ENCODE data around the gene NFATC2IP.
A peak's percentile ranks its signal among the peaks of the same experiment; 100 is the strongest.
"Not testable (repeated sequence)": the region's sequence is repeated elsewhere in the genome, so short reads cannot be mapped to it uniquely, and the experiment has no call there.

Gene NFATC2IP

GRCh38 chr16:28927815-28928214 lies 22.9 kb upstream of the NFATC2IP start:
- no peak for DNase-seq

DNA sequence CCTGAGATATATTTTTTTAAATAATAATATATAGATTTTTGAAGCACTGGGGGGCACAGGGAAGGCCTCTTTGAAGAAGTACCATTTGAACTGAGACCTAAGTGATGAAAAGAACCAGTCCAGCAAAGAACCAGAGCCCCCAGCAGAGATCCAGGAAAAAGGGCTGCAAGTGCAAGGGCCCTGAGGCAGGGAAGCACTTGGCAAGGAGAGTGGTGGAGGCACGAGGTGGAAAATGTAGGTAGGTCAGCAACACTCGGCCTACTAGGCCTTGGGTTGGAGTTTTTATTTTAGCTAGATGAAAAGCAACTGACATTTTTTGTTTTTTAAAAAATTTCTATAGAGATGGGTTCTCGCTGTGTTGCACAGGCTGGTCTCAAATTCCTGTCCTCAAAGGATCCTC lies 20.5 kb upstream of the NFATC2IP start:
- no peak for DNase-seq

GRCh38 chr16:28930652-28931051 lies 20.1 kb upstream of the NFATC2IP start:
- no peak for DNase-seq

DNA sequence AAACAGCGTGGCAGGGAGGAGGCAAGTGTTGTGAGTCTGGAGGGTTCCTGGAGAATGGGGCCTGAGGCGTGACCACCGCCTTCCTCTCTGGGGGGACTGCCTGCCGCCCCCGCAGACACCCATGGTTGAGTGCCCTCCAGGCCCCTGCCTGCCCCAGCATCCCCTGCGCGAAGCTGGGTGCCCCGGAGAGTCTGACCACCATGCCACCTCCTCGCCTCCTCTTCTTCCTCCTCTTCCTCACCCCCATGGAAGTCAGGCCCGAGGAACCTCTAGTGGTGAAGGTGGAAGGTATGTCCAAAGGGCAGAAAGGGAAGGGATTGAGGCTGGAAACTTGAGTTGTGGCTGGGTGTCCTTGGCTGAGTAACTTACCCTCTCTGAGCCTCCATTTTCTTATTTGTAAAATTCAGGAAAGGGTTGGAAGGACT lies 18.9 kb upstream of the NFATC2IP start, which contains the start of gene CD19:
CD19 (plus strand) TSS at position 171 of the 425 bp plus-strand sequence; CDS start at position 201, 30 bp downstream.
- DNase-seq: no peak

DNA sequence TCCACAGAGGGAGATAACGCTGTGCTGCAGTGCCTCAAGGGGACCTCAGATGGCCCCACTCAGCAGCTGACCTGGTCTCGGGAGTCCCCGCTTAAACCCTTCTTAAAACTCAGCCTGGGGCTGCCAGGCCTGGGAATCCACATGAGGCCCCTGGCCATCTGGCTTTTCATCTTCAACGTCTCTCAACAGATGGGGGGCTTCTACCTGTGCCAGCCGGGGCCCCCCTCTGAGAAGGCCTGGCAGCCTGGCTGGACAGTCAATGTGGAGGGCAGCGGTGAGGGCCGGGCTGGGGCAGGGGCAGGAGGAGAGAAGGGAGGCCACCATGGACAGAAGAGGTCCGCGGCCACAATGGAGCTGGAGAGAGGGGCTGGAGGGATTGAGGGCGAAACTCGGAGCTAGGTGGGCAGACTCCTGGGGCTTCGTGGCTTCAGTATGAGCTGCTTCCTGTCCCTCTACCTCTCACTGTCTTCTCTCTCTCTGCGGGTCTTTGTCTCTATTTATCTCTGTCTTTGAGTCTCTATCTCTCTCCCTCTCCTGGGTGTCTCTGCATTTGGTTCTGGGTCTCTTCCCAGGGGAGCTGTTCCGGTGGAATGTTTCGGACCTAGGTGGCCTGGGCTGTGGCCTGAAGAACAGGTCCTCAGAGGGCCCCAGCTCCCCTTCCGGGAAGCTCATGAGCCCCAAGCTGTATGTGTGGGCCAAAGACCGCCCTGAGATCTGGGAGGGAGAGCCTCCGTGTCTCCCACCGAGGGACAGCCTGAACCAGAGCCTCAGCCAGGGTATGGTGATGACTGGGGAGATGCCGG lies 18.2 kb upstream of the NFATC2IP start:
- DNase-seq: no peak

DNA sequence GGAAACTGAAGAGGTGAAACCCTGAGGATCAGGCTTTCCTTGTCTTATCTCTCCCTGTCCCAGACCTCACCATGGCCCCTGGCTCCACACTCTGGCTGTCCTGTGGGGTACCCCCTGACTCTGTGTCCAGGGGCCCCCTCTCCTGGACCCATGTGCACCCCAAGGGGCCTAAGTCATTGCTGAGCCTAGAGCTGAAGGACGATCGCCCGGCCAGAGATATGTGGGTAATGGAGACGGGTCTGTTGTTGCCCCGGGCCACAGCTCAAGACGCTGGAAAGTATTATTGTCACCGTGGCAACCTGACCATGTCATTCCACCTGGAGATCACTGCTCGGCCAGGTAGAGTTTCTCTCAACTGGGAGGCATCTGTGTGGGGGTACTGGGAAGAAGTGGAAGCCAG lies 17.6 kb upstream of the NFATC2IP start:
- DNase-seq: no peak

DNA sequence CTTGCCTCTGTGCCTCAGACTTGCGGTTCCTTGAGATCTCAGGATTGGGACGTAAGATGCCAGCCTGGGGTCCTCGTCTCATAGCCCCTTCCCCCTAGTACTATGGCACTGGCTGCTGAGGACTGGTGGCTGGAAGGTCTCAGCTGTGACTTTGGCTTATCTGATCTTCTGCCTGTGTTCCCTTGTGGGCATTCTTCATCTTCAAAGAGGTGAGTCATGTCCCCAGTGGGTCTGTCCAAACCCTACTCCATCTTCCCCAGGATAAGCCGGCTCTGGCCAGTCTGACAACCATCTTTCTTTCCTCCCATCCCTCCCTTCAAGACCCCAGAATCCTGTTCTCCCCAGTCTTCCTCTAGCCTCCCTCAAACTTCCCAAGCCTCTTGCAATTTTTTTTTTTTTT lies 15.4 kb upstream of the NFATC2IP start:
- no peak for DNase-seq

GRCh38 chr16:28935924-28936783 lies 14.6 kb upstream of the NFATC2IP start:
- DNase-seq: peak; percentile 83

DNA sequence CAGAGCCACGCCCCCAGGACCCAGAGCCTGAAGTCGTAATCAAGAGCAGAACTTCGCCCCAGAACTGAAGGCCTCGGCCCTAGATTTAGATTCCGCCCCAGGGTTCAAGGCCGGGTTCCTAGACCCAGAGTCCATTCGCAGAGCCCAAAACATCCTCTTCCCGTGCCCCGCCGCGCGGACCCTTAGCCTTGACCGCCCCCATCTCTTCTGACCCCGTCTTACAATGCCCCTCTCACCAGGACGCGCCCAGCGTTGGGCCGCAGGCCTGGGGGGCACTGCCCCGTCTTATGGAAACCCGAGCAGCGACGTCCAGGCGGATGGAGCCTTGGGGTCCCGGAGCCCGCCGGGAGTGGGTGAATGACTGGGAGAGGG lies 14.0 kb upstream of the NFATC2IP start:
- DNase-seq: no peak

DNA sequence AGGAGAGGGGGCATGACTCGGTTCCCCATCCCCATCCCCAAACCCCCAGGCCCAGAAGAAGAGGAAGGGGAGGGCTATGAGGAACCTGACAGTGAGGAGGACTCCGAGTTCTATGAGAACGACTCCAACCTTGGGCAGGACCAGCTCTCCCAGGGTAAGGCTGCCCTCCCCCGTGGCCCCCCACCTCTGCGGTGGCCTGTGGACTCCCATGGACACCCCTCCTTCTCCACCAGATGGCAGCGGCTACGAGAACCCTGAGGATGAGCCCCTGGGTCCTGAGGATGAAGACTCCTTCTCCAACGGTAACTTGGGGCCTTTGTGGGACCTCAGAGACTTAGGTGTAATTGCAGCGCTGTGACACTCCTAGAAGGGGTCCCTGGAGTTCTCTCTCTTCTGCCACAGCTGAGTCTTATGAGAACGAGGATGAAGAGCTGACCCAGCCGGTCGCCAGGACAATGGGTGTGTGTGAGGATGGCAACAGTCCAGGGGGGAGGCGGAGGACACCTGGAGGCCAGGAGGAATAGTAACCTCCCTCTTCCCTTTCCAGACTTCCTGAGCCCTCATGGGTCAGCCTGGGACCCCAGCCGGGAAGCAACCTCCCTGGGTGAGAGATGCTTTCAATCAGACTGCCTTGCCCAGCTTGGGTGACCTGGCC lies 13.4 kb upstream of the NFATC2IP start:
- no peak for DNase-seq

- no peak for DNase-seq
Measured at GRCh38 chr16:28938721-28939120, 12.0 kb upstream of the NFATC2IP start.

GRCh38 chr16:28939825-28940224 lies 10.9 kb upstream of the NFATC2IP start:
- not testable (repeated sequence) for DNase-seq

GRCh38 chr16:28943281-28943680 lies 7.5 kb upstream of the NFATC2IP start:
- DNase-seq: no peak

- DNase-seq: no peak
Measured at GRCh38 chr16:28946681-28947080, 4.1 kb upstream of the NFATC2IP start.

- DNase-seq: no peak
Measured at GRCh38 chr16:28951410-28951943, 740 bp downstream of the NFATC2IP start.

DNA sequence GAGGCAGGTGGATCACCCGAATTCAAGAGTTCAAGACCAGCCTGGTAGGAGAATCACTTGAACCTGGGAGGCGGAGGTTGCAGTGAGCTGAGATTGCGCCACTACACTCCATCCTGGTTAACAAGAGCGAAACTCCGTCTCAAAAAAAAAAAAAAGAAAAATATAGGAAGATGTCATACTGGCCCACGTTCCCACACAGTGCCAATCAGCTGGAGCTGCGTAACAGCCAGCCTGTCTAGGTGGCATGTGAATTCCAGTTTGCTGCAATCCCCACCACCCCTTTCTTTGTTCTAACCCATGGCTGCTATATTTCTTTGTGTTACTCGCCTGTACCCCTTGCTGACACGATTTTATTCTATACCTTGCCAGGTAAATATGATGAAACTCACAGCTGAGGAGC lies 7.5 kb downstream of the NFATC2IP start:
- no peak for DNase-seq

- no peak for DNase-seq
Measured at GRCh38 chr16:28958836-28959235, 8.1 kb downstream of the NFATC2IP start.

DNA sequence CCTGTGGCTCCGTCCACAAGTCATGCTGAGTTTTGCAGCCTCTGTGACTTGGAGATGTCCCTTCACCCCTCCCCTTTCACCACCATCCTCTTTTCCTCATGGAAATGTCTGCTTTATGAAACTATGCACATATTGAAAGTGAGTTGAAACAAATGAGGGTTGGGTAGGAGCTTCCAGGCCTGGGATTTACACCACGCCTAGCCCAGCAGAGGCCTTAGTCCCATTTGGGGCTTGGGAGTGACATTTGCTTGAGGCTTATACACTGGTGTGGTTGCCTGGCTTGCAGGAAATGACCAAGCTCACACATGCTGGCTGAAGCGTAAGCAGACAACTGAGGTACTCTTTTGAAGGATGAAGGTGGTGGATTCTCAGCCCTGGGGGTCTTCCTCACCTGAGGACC lies 13.3 kb downstream of the NFATC2IP start:
- DNase-seq: no peak

- DNase-seq: no peak
Measured at GRCh38 chr16:28964496-28964895, 13.8 kb downstream of the NFATC2IP start.

GRCh38 chr16:28967156-28967555 lies 16.4 kb downstream of the NFATC2IP start:
- no peak for DNase-seq

DNA sequence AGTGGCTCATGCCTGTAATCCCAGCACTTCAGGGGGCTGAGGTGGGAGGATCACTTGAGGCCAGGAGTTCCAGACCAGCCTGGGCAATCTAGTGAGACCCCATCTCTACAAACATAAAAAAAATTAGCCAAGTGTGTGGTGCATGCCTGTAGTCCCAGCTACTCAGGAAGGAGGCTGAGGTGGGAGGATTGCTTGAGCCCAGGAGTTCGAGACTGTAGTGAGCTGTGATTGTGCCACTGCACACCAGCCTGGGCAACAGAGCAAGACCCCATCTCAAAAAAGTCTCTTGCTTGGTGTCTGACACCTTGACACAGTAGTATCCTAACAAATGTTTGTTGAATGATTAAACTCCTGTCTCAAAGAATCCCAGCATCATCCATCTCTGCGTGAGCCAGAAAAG lies 19.0 kb downstream of the NFATC2IP start:
- DNase-seq: not testable (repeated sequence)

DNA sequence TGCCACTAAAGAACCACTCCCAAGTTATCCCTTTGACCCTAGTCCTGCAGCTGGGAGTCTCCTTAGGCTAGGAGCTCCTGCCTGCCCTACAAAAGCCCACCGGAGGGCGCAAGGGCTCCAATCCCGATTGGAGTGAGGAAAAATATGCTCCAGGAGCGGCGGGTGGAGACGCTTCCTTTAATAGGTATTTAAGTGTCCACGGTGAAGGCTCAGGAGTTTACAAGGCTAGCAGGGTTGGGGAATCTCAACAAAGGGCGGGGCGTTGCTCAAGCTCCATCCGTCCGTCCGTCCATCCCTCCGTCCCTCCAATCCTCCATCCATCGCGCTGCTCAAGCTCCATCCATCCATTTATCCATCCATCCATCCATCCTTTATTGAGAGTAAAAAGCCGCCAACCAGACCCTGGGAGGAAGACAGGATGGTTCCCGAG lies 23.3 kb downstream of the NFATC2IP start:
- peak; percentile 35 for DNase-seq

Measured in activated naive CD4-positive, alpha-beta T cell treated with anti-CD3 and anti-CD28 coated beads, Interleukin-2, amount 50 U/mL, for 16 hours (primary cell).